H1 (cell line): Measurements from ENCODE around the gene CCDC86. TPM values are rescaled to one million over a fixed set of nuclear protein-coding genes. Genes with fewer than 3 reads are reported as not detected.

Experiments used
- BACH1 ChIP-seq: IDR thresholded peaks from 2 replicates; pipeline ENCODE4 v1.6.1; 2012; ENCODE audit warnings: low read length, improper control_type of control experiment
- polyA plus RNA-seq, 7 experiments: library from polyadenylated mRNA; depleted of rRNA in 3 of 7; stranded (reverse) in 5 of 7; unstranded in 2 of 7; fragments of >200 nt in 5 of 7; fragments of 200-250 nt in 2 of 7; gene quantifications; 1 replicate in 5 of 7; 2 replicates in 1 of 7; 4 replicates in 1 of 7; pipeline versions ENCODE4 v1.2.1 to v1.2.3, GENCODE V29; 2011 to 2013; ENCODE audit warnings: missing spikeins in 2 of 7, mixed read lengths in 2 of 7
- total RNA-seq: library from RNA; stranded (reverse); fragmentation: NEBNext Ultra II Directional; extraction: Animal tissue kit (Norgen Biotek cat#: 25700); gene quantifications from 2 replicates; pipeline ENCODE4 v1.2.1, GENCODE V29; 2021

The CCDC86 gene
- total and polyA plus RNA-seq, 2 of the 8 experiments (the other 6 are each of a cell fraction or from before 2014, with no cell fraction given) = 37.7 to 76.4 TPM

- no peak for TF ChIP-seq BACH1
Measured at GRCh38 chr11:60825118-60825517, 16.8 kb upstream of the CCDC86 start (continued).
